Measurements from ENCODE around the gene TM2D3. TPM values are rescaled to one million over a fixed set of nuclear protein-coding genes. Genes with fewer than 3 reads are reported as not detected.

The TM2D3 gene
- total and polyA plus RNA-seq, 2 donors (not counting 3 experiments of a cell fraction or from before 2014, with no cell fraction given), result 34.3 to 51.5 TPM

GRCh38 chr15:101623367-101624304 lies 28.5 kb downstream of the TM2D3 start:
- H3K4me2 ChIP-seq (ENCODE audit: insufficient read depth, low read length), result no peak overlapping the region
- POLR2A ChIA-PET, result no interaction called here
- TF ChIP-seq POLR2A (IDR thresholded peaks at IDR 0.05; ENCODE audit: low read depth, low read length) (no peak), MYC (IDR thresholded peaks at IDR 0.05; ENCODE audit: low read depth, low read length) (no peak), EZH2 (IDR thresholded peaks at IDR 0.05; ENCODE audit: borderline replicate concordance, low read depth, low read length, severe bottlenecking) (no peak)
- no peaks in the 10 kb centered on the region for H3K27me3 ChIP-seq (ENCODE audit: control insufficient read depth in 2 of 2, insufficient read depth in 2 of 2, low read length in 2 of 2)
- intact Hi-C loops (cut with micrococcal nuclease) (no loop called here), dilution Hi-C loops (cut with MboI; ENCODE audit: extremely low pct_ligation_motif_present, low sequenced_read_pairs) (no loop called here)
- H3K36me3 ChIP-seq (ENCODE audit: control insufficient read depth in 2 of 2, extremely low read depth in 1 of 2, insufficient read depth in 2 of 2, low read length in 2 of 2), result no peaks in the 10 kb centered on the region
- CTCF ChIA-PET, result interaction anchor here (1.6 kb wide), 1 partner anchor 19 kb away, joined by 4 read pairs; no protein-coding TSS in a partner anchor
- BruUV-seq (replicated peaks), result no TSS peak
- no peak for DNase-seq (ENCODE audit: low read depth, low spot score)
- no peaks in the 10 kb centered on the region for H3K4me1 ChIP-seq (ENCODE audit: control insufficient read depth, extremely low read depth, insufficient read depth, low read length)
- H3K79me2 ChIP-seq (ENCODE audit: control insufficient read depth, insufficient read depth, low read length), result no peaks in the 10 kb centered on the region
- FAIRE-seq, result no peak
- H4K20me1 ChIP-seq (replicated peaks; ENCODE audit: control insufficient read depth, extremely low read depth, insufficient read depth, low read length), result no peaks in the 10 kb centered on the region
- H3K27ac ChIP-seq (ENCODE audit: insufficient read depth, low read depth, low read length), result no peak overlapping the region
- no peak overlapping the region for H3K4me3 ChIP-seq (replicated peaks in 1 of 3; ENCODE audit: insufficient read depth in 1 of 3, low read depth in 1 of 3, low read length in 3 of 3)
- H3K9me1 ChIP-seq (replicated peaks; ENCODE audit: control insufficient read depth, extremely low read depth, insufficient read depth, low read length), result no peaks in the 10 kb centered on the region
- H3K9me3 ChIP-seq (replicated peaks; ENCODE audit: control insufficient read depth, insufficient read depth, low read length), result no peaks in the 10 kb centered on the region
- H2AFZ ChIP-seq (ENCODE audit: low read depth, low read length), result no peak overlapping the region
- no peak overlapping the region for H3K9ac ChIP-seq (replicated peaks; ENCODE audit: extremely low read depth, insufficient read depth, low read length)

- dilution Hi-C loops (cut with MboI; ENCODE audit: extremely low pct_ligation_motif_present, low sequenced_read_pairs), result no loop called here
- ChIA-PET POLR2A (no interaction called here), CTCF (interaction anchor here (1.6 kb wide), 1 partner anchor 20 kb away, joined by 4 read pairs; no protein-coding TSS in a partner anchor)
Measured at GRCh38 chr15:101621961-101622360, 30.2 kb downstream of the TM2D3 start.

More at GRCh38 chr15:101621961-101622360, 30.2 kb downstream of the TM2D3 start:
- Histone ChIP-seq H3K4me2 (ENCODE audit: insufficient read depth, low read length) (no peak overlapping the region), H3K36me3 (ENCODE audit: control insufficient read depth in 2 of 2, extremely low read depth in 1 of 2, insufficient read depth in 2 of 2, low read length in 2 of 2) (no peaks in the 10 kb centered on the region), H3K27ac (ENCODE audit: insufficient read depth, low read depth, low read length) (no peak overlapping the region), H3K27me3 (ENCODE audit: control insufficient read depth in 2 of 2, insufficient read depth in 2 of 2, low read length in 2 of 2) (no peaks in the 10 kb centered on the region), H3K4me1 (ENCODE audit: control insufficient read depth, extremely low read depth, insufficient read depth, low read length) (no peaks in the 10 kb centered on the region), H4K20me1 (replicated peaks; ENCODE audit: control insufficient read depth, extremely low read depth, insufficient read depth, low read length) (no peaks in the 10 kb centered on the region), H3K9me1 (replicated peaks; ENCODE audit: control insufficient read depth, extremely low read depth, insufficient read depth, low read length) (no peaks in the 10 kb centered on the region), H3K9me3 (replicated peaks; ENCODE audit: control insufficient read depth, insufficient read depth, low read length) (no peaks in the 10 kb centered on the region), H3K9ac (replicated peaks; ENCODE audit: extremely low read depth, insufficient read depth, low read length) (no peak overlapping the region), H3K79me2 (ENCODE audit: control insufficient read depth, insufficient read depth, low read length) (no peaks in the 10 kb centered on the region), H3K4me3 (replicated peaks in 1 of 3; ENCODE audit: insufficient read depth in 1 of 3, low read depth in 1 of 3, low read length in 3 of 3) (no peak overlapping the region), H2AFZ (ENCODE audit: low read depth, low read length) (no peak overlapping the region)
- no TSS peak for BruUV-seq (replicated peaks)
- DNase-seq (ENCODE audit: low read depth, low spot score) (no peak), FAIRE-seq (no peak)
- intact Hi-C loops (cut with micrococcal nuclease), result no loop called here
- TF ChIP-seq POLR2AphosphoS5 (IDR thresholded peaks at IDR 0.05; ENCODE audit: insufficient read depth, low read depth, low read length), result no peak
- no peak for TF ChIP-seq MYC (IDR thresholded peaks at IDR 0.05; ENCODE audit: low read depth, low read length)
- TF ChIP-seq MAX (IDR thresholded peaks at IDR 0.05; ENCODE audit: insufficient read depth, insufficient read length), result no peak
- no peak for TF ChIP-seq FOS (IDR thresholded peaks at IDR 0.05; ENCODE audit: borderline replicate concordance, insufficient read depth, low read length)
